Testis (tissue), 2 donors: ENCODE measurements around the gene HNRNPF.

Experiments
- POLR2A ChIP-seq: fragments of 450-650 bp; IDR thresholded peaks from one replicate; pipeline ENCODE4 v1.6.1; 2017; ENCODE audit warnings: antibody characterized with exemption, mild to moderate bottlenecking, moderate library complexity
- TF ChIP-seq, protein P1 (sequence below), 3 experiments: fragments of 450-650 bp in 2 of 3; fragments of 200-600 bp in 1 of 3; sonication (generic) in 1 of 3; IDR thresholded peaks; one replicate each; pipeline ENCODE4 v1.5.1; 2016 to 2019; ENCODE audit warnings: antibody characterized with exemption in 3 of 3, mild to moderate bottlenecking in 2 of 3, moderate library complexity in 1 of 3

DNA sequence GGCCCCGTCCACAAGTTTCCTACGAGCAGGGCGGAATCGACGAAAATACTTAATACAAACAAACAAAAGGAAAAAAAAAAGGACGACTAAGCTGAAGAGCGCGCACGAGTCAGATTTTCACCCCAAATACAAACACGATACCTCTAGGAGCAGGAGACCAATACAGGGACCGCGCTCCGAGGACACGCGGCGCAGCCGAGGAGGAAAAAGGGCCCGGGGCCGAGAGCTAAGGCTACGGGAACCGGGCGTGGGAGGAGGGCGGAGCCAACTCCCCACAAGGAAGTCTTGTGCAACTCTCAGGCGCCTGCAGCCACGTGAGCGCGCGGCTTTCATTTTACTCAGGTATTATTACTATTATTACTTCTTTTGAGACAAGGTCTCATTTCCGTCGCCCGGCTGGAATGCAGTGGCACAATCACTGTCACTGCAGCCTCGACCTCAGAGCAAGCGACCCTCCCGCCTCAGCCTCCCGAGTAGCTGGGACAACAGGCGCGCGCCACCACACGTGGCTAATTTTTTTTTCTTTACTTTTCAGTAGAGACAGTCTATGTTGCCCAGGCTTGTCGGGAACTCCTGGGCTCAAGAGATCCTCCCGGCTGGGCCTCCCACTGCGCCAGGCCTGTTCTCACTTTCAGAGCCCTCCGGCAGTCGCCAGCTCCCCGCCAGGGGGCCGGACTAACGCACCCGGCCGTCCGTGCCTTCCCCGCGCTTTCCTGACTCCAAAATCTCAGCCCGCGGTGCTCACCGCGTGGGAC lies 1.2 kb downstream of the HNRNPF start:
- TF ChIP-seq, protein P1, sequence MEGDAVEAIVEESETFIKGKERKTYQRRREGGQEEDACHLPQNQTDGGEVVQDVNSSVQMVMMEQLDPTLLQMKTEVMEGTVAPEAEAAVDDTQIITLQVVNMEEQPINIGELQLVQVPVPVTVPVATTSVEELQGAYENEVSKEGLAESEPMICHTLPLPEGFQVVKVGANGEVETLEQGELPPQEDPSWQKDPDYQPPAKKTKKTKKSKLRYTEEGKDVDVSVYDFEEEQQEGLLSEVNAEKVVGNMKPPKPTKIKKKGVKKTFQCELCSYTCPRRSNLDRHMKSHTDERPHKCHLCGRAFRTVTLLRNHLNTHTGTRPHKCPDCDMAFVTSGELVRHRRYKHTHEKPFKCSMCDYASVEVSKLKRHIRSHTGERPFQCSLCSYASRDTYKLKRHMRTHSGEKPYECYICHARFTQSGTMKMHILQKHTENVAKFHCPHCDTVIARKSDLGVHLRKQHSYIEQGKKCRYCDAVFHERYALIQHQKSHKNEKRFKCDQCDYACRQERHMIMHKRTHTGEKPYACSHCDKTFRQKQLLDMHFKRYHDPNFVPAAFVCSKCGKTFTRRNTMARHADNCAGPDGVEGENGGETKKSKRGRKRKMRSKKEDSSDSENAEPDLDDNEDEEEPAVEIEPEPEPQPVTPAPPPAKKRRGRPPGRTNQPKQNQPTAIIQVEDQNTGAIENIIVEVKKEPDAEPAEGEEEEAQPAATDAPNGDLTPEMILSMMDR (IDR thresholded peaks at IDR 0.05) = peak in 2 of 3 experiments; percentile 28 to 30
- no peak for TF ChIP-seq POLR2A
